Activated T-cell treated with anti-CD3 and anti-CD28 coated beads for 4 hours (primary cell): ENCODE results near the gene RBM19.
A peak's percentile ranks its signal among the peaks of the same experiment; 100 is the strongest.

Experiments used
- DNase-seq: peaks from one replicate; pipeline ENCODE4 v3.0.0-alpha.2; 2020

RBM19 gene

GRCh38 chr12:113988976-113989375, 22.9 kb upstream of the RBM19 start:
- DNase-seq, result no peak

GRCh38 chr12:113988064-113988451, 21.9 kb upstream of the RBM19 start:
- no peak for DNase-seq

- DNase-seq, result no peak
Observed at GRCh38 chr12:113987261-113988063, 21.3 kb upstream of the RBM19 start.

GRCh38 chr12:113984464-113984863, 18.3 kb upstream of the RBM19 start:
- DNase-seq, result no peak

GRCh38 chr12:113983777-113984448, 17.8 kb upstream of the RBM19 start:
- DNase-seq, result no peak

- DNase-seq, result no peak
Observed at GRCh38 chr12:113983265-113983664, 17.1 kb upstream of the RBM19 start.

GRCh38 chr12:113981876-113982275, 15.8 kb upstream of the RBM19 start:
- DNase-seq, result no peak

GRCh38 chr12:113980537-113981337, 14.6 kb upstream of the RBM19 start:
- no peak for DNase-seq

GRCh38 chr12:113980054-113980453, 13.9 kb upstream of the RBM19 start:
- DNase-seq, result no peak

- no peak for DNase-seq
Observed at GRCh38 chr12:113978080-113978479, 12.0 kb upstream of the RBM19 start.

- DNase-seq, result no peak
Observed at GRCh38 chr12:113974006-113974405, 7.9 kb upstream of the RBM19 start.

- DNase-seq, result no peak
Observed at GRCh38 chr12:113973109-113973904, 7.2 kb upstream of the RBM19 start.

GRCh38 chr12:113971392-113971791, 5.3 kb upstream of the RBM19 start:
- no peak for DNase-seq

- DNase-seq, result no peak
Observed at GRCh38 chr12:113970211-113970610, 4.1 kb upstream of the RBM19 start.

- DNase-seq, result no peak
Observed at GRCh38 chr12:113967368-113967767, 1.2 kb upstream of the RBM19 start.

- DNase-seq, result no peak
Observed at GRCh38 chr12:113962733-113963132, 3.4 kb downstream of the RBM19 start.

- peak; percentile 10 for DNase-seq
Observed at GRCh38 chr12:113961921-113962710, 4.0 kb downstream of the RBM19 start.

- no peak for DNase-seq
Observed at GRCh38 chr12:113960030-113960429, 6.1 kb downstream of the RBM19 start.

- DNase-seq, result no peak
Observed at GRCh38 chr12:113959096-113959495, 7.0 kb downstream of the RBM19 start.

- no peak for DNase-seq
Observed at GRCh38 chr12:113958108-113958507, 8.0 kb downstream of the RBM19 start.

- no peak for DNase-seq
Observed at GRCh38 chr12:113957627-113958026, 8.5 kb downstream of the RBM19 start.
